GM19328 (cell line): Measurements from ENCODE around the gene LRRC14B.
"Not testable (repeated sequence)": the region's sequence is repeated elsewhere in the genome, so short reads cannot be mapped to it uniquely, and the experiment has no call there.

Experiments
- ATAC-seq: cut with Tn5 transposase; IDR thresholded peaks from one replicate; pipeline ENCODE4 v1.9.1; 2021; ENCODE audit warnings: mild to moderate bottlenecking, moderate library complexity; ENCODE audit not compliant: unreplicated experiment

The LRRC14B gene

GRCh38 chr5:204966-205670 lies 13.8 kb downstream of the LRRC14B start:
- no peak for ATAC-seq

GRCh38 chr5:206406-206805 lies 15.1 kb downstream of the LRRC14B start:
- no peak for ATAC-seq

GRCh38 chr5:206927-207536 lies 15.7 kb downstream of the LRRC14B start:
- ATAC-seq, result no peak

GRCh38 chr5:207599-207998 lies 16.3 kb downstream of the LRRC14B start:
- ATAC-seq, result no peak

GRCh38 chr5:208449-209114 lies 17.3 kb downstream of the LRRC14B start:
- ATAC-seq, result no peak

GRCh38 chr5:213803-214395 lies 22.6 kb downstream of the LRRC14B start:
- ATAC-seq, result no peak

- ATAC-seq, result not testable (repeated sequence)
These were observed 24.0 kb downstream of the LRRC14B start for GRCh38 chr5:215256-215655.

GRCh38 chr5:216076-216475 lies 24.8 kb downstream of the LRRC14B start:
- not testable (repeated sequence) for ATAC-seq

GRCh38 chr5:217494-218456 lies 26.5 kb downstream of the LRRC14B start, which contains the start of the genes CCDC127 and SDHA:
TSS of gene CCDC127 (minus strand) at chr5:218153. CDS start at chr5:216849, 1,304 bp downstream.
TSS of gene SDHA (plus strand) at chr5:218320. CDS start at chr5:218356, 36 bp downstream.
- peak; percentile 78 for ATAC-seq

- ATAC-seq, result peak; percentile 6
These were observed 27.4 kb downstream of the LRRC14B start for GRCh38 chr5:218457-219291.

GRCh38 chr5:219460-219863 lies 28.2 kb downstream of the LRRC14B start:
- ATAC-seq, result no peak

- ATAC-seq, result no peak
These were observed 28.7 kb downstream of the LRRC14B start for GRCh38 chr5:219991-220390.

GRCh38 chr5:222951-223715 lies 31.8 kb downstream of the LRRC14B start:
- not testable (repeated sequence) for ATAC-seq

GRCh38 chr5:223791-224190 lies 32.5 kb downstream of the LRRC14B start:
- ATAC-seq, result no peak

- no peak for ATAC-seq
These were observed 34.0 kb downstream of the LRRC14B start for GRCh38 chr5:225334-225733.

- not testable (repeated sequence) for ATAC-seq
These were observed 36.1 kb downstream of the LRRC14B start for GRCh38 chr5:227375-227774.

GRCh38 chr5:228886-229285 lies 37.6 kb downstream of the LRRC14B start:
- no peak for ATAC-seq

GRCh38 chr5:230711-231110 lies 39.4 kb downstream of the LRRC14B start:
- no peak for ATAC-seq

- ATAC-seq, result no peak
These were observed 40.4 kb downstream of the LRRC14B start for GRCh38 chr5:231661-232060.
